ENCODE results near the gene TGFBR1. TPM values are rescaled to one million over a fixed set of nuclear protein-coding genes. Genes with fewer than 3 reads are reported as not detected.
"Not testable (repeated sequence)": the region's sequence is repeated elsewhere in the genome, so short reads cannot be mapped to it uniquely, and the experiment has no call there.

The TGFBR1 gene
- total and polyA plus RNA-seq, 8 donors = 5.2 to 119 (median 21.8) TPM

- WGBS, 5 donors = 71 to 81% (median 79%) methylated on average over 5 of the region's 5 CpGs
- intact Hi-C loops (cut with DNase I; ENCODE audit: low total_unique reads) = no loop called here
- DNase-seq = no peak
- no peak overlapping the region for H3K27ac ChIP-seq
- TF ChIP-seq POLR2AphosphoS5 (IDR thresholded peaks at IDR 0.05) (no peak), POLR2A (IDR thresholded peaks at IDR 0.05) (no peak), CTCF (IDR thresholded peaks at IDR 0.05) (no peak), EP300 (IDR thresholded peaks at IDR 0.05) (no peak)
- no peaks in the 10 kb centered on the region for H3K4me1 ChIP-seq
- H3K9me3 ChIP-seq = no peaks in the 10 kb centered on the region
- no peak overlapping the region for H3K4me3 ChIP-seq
- no peaks in the 10 kb centered on the region for H3K36me3 ChIP-seq
- H3K27me3 ChIP-seq = peaks cover 0 to 8% (median 0%) of the 10 kb centered on the region in 3 donors
Measured at GRCh38 chr9:99192786-99193465, 88.0 kb downstream of the TGFBR1 start.

- Histone ChIP-seq H3K27me3 (peaks cover 0 to 7% (median 0%) of the 10 kb centered on the region in 3 donors), H3K4me1 (no peaks in the 10 kb centered on the region), H3K4me3 (no peak overlapping the region), H3K9me3 (no peaks in the 10 kb centered on the region), H3K36me3 (no peaks in the 10 kb centered on the region), H3K27ac (no peak overlapping the region)
- DNase-seq = no peak
- TF ChIP-seq POLR2AphosphoS5 (IDR thresholded peaks at IDR 0.05) = no peak
- no peak for TF ChIP-seq POLR2A (IDR thresholded peaks at IDR 0.05)
- no peak for TF ChIP-seq EP300 (IDR thresholded peaks at IDR 0.05)
- no peak for TF ChIP-seq CTCF (IDR thresholded peaks at IDR 0.05)
- intact Hi-C loops (cut with DNase I; ENCODE audit: low total_unique reads) = no loop called here
- WGBS, 5 donors = 78 to 85% (median 80%) methylated on average over 2 of the region's 2 CpGs
Measured at GRCh38 chr9:99193466-99193821, 88.5 kb downstream of the TGFBR1 start.

- H3K36me3 ChIP-seq; H3K27me3 ChIP-seq; H3K9me3 ChIP-seq; intact Hi-C loops (cut with DNase I; ENCODE audit: low total_unique reads); H3K4me1 ChIP-seq; DNase-seq; H3K27ac ChIP-seq; H3K4me3 ChIP-seq: not testable (repeated sequence)
- 82 to 84% (median 83%) methylated on average over 5 of the region's 5 CpGs for WGBS, 5 donors
Measured at GRCh38 chr9:99196484-99196883, 91.6 kb downstream of the TGFBR1 start.

- 85 to 98% (median 95%) methylated on average over 3 of the region's 3 CpGs for WGBS, 5 donors
- TF ChIP-seq POLR2A (IDR thresholded peaks at IDR 0.05) = no peak
- TF ChIP-seq POLR2AphosphoS5 (IDR thresholded peaks at IDR 0.05) = no peak
- no peak for TF ChIP-seq EP300 (IDR thresholded peaks at IDR 0.05)
- no peak for TF ChIP-seq CTCF (IDR thresholded peaks at IDR 0.05)
- Histone ChIP-seq H3K9me3 (no peaks in the 10 kb centered on the region), H3K4me3 (no peak overlapping the region), H3K36me3 (no peaks in the 10 kb centered on the region), H3K27ac (no peak overlapping the region), H3K27me3 (no peaks in the 10 kb centered on the region), H3K4me1 (no peaks in the 10 kb centered on the region)
- intact Hi-C loops (cut with DNase I; ENCODE audit: low total_unique reads) = no loop called here
- DNase-seq = no peak
Measured at GRCh38 chr9:99197124-99197630, 92.3 kb downstream of the TGFBR1 start.

- WGBS, 5 donors = 67 to 74% (median 69%) methylated on average over 8 to 9 of the region's 9 CpGs
- no peak for DNase-seq
- intact Hi-C loops (cut with DNase I; ENCODE audit: low total_unique reads) = no loop called here
- Histone ChIP-seq H3K27ac (no peak overlapping the region), H3K27me3 (no peaks in the 10 kb centered on the region), H3K36me3 (no peaks in the 10 kb centered on the region), H3K4me1 (no peaks in the 10 kb centered on the region), H3K9me3 (no peaks in the 10 kb centered on the region), H3K4me3 (no peak overlapping the region)
- TF ChIP-seq EP300 (IDR thresholded peaks at IDR 0.05) (no peak), POLR2AphosphoS5 (IDR thresholded peaks at IDR 0.05) (no peak), POLR2A (IDR thresholded peaks at IDR 0.05) (no peak), CTCF (IDR thresholded peaks at IDR 0.05) (no peak)
Measured at GRCh38 chr9:99197987-99198386, 93.1 kb downstream of the TGFBR1 start.
